CD14-positive monocyte (primary cell): ENCODE data around the gene LIN9. TPM values are rescaled to one million over a fixed set of nuclear protein-coding genes. Genes with fewer than 3 reads are reported as not detected.

Source experiments
- DNase-seq, 3 donors: peaks; one replicate each; pipeline ENCODE4 v3.0.0-alpha.2; 2011 to 2022
- H2AFZ ChIP-seq: 2 replicates; pipeline ENCODE4 v1.6.0; 2012; ENCODE audit warnings: mild to moderate bottlenecking, low read depth, low read length, inconsistent platforms; ENCODE audit not compliant: insufficient read depth, poor library complexity, severe bottlenecking
- H3K27ac ChIP-seq, 2 donors: 1 replicate in 1 of 2; 2 replicates in 1 of 2; pipeline ENCODE4 v1.5.1; 2012 to 2013; ENCODE audit warnings: low read length in 2 of 2, control low read depth in 1 of 2, inconsistent platforms in 1 of 2, low read depth in 1 of 2, mild to moderate bottlenecking in 1 of 2
- H3K27me3 ChIP-seq, 2 donors: one replicate each; pipeline versions ENCODE4 v1.6.0 to v1.6.1; 2011 to 2013; ENCODE audit warnings: low read length in 2 of 2; ENCODE audit not compliant: control insufficient read depth in 2 of 2, insufficient read depth in 2 of 2
- H3K36me3 ChIP-seq, 2 donors: replicated peaks in 1 of 2; 1 replicate in 1 of 2; 2 replicates in 1 of 2; pipeline versions ENCODE4 v1.5.1 to v1.6.1; 2012 to 2013; ENCODE audit warnings: low read length in 2 of 2, control low read depth in 1 of 2, inconsistent platforms in 1 of 2, mild to moderate bottlenecking in 1 of 2; ENCODE audit not compliant: insufficient read depth in 2 of 2, control insufficient read depth in 1 of 2
- H3K4me1 ChIP-seq, 2 donors: 1 replicate in 1 of 2; 2 replicates in 1 of 2; pipeline versions ENCODE4 v1.5.1 to v1.6.1; 2012 to 2013; ENCODE audit warnings: low read length in 2 of 2, control low read depth in 1 of 2, inconsistent platforms in 1 of 2, mild to moderate bottlenecking in 1 of 2, moderate library complexity in 1 of 2; ENCODE audit not compliant: insufficient read depth in 2 of 2, control insufficient read depth in 1 of 2
- H3K4me2 ChIP-seq: replicated peaks from 2 replicates; pipeline ENCODE3; 2012; ENCODE audit warnings: low read length, moderate library complexity, mild to moderate bottlenecking; ENCODE audit not compliant: poor library complexity, severe bottlenecking; ENCODE audit errors: extremely low read depth
- H3K4me3 ChIP-seq, 3 experiments: fragments of 200-600 bp in 1 of 3; sonication (generic) in 1 of 3; replicated peaks in 1 of 3; 1 replicate in 2 of 3; 2 replicates in 1 of 3; pipeline ENCODE4 v1.5.1; 2011 to 2013; ENCODE audit warnings: low read length in 3 of 3, mild to moderate bottlenecking in 3 of 3, control low read depth in 2 of 3, low read depth in 2 of 3, inconsistent platforms in 1 of 3, moderate library complexity in 1 of 3
- H3K79me2 ChIP-seq: 2 replicates; pipeline ENCODE4 v1.6.0; 2012; ENCODE audit warnings: mild to moderate bottlenecking, control low read depth, inconsistent platforms, low read length, moderate library complexity; ENCODE audit not compliant: insufficient read depth
- H3K9ac ChIP-seq: 2 replicates; pipeline ENCODE4 v1.6.0; 2017; ENCODE audit warnings: low read length, mild to moderate bottlenecking; ENCODE audit not compliant: insufficient read depth, poor library complexity, severe bottlenecking
- H3K9me3 ChIP-seq, 2 donors: replicated peaks in 1 of 2; 1 replicate in 1 of 2; 2 replicates in 1 of 2; pipeline versions ENCODE4 v1.5.1 to v1.6.1; 2012 to 2013; ENCODE audit warnings: low read length in 2 of 2, control low read depth in 1 of 2; ENCODE audit not compliant: control insufficient read depth in 1 of 2, insufficient read depth in 1 of 2
- H4K20me1 ChIP-seq: 2 replicates; pipeline ENCODE4 v1.6.0; 2012; ENCODE audit warnings: mild to moderate bottlenecking, low read length, control low read depth, moderate library complexity; ENCODE audit not compliant: insufficient read depth
- H3K27ac Mint-ChIP-seq, 7 donors: one replicate each; pipeline ENCODE4 v1.8.0; 2020; ENCODE audit warnings: mild to moderate bottlenecking in 7 of 7, mixed read lengths in 7 of 7, moderate library complexity in 6 of 7, inconsistent platforms in 2 of 7
- H3K27me3 Mint-ChIP-seq, 3 donors: one replicate each; pipeline ENCODE4 v1.8.0; 2021 to 2022; ENCODE audit warnings: low read depth in 3 of 3, mild to moderate bottlenecking in 3 of 3, mixed read lengths in 3 of 3, moderate library complexity in 3 of 3, inconsistent platforms in 1 of 3
- H3K36me3 Mint-ChIP-seq, 2 donors: one replicate each; pipeline ENCODE4 v1.8.0; 2020; ENCODE audit warnings: mixed read lengths in 2 of 2, inconsistent platforms in 1 of 2, mild to moderate bottlenecking in 1 of 2
- H3K4me1 Mint-ChIP-seq: one replicate; pipeline ENCODE4 v1.8.0; 2020; ENCODE audit warnings: mild to moderate bottlenecking, mixed read lengths
- H3K4me3 Mint-ChIP-seq, 2 donors: one replicate each; pipeline ENCODE4 v1.8.0; 2020; ENCODE audit warnings: mild to moderate bottlenecking in 2 of 2, mixed read lengths in 2 of 2, moderate library complexity in 1 of 2
- H3K9me3 Mint-ChIP-seq, 7 donors: one replicate each; pipeline ENCODE4 v1.8.0; 2020 to 2022; ENCODE audit warnings: mixed read lengths in 7 of 7, mild to moderate bottlenecking in 6 of 7, moderate library complexity in 6 of 7, inconsistent platforms in 2 of 7
- CTCF ChIP-seq: fragments of 200-600 bp; IDR thresholded peaks from one replicate; pipeline ENCODE4 v1.8.0; 2022; ENCODE audit warnings: antibody characterized with exemption, mild to moderate bottlenecking
- WGBS: methylation state at CpG from one replicate; pipeline ENCODE4 v1.1.5; 2013; ENCODE audit warnings: missing lambda C conversion rate; ENCODE audit not compliant: insufficient coverage; 5-methylcytosine and 5-hydroxymethylcytosine counted together
- intact Hi-C, 2 donors: fragments of 100-400 bp; cut with micrococcal nuclease; formaldehyde crosslinking; loops; one replicate each; pipeline versions ENCODE4 v1.15.0 to v1.15.1; 2023
- polyA plus RNA-seq, 3 donors: library from polyadenylated mRNA; depleted of rRNA in 1 of 3; unstranded in 2 of 3; stranded (reverse) in 1 of 3; fragments of 300-500 nt in 2 of 3; fragments of >200 nt in 1 of 3; fragmentation: Illumina TruSeq in 2 of 3; gene quantifications; 1 replicate in 2 of 3; 2 replicates in 1 of 3; pipeline ENCODE4 v1.2.3, GENCODE V29; 2012 to 2021

LIN9 gene
- polyA plus RNA-seq, 3 donors = 0.56 to 1.3 (median 0.76) TPM

DNA sequence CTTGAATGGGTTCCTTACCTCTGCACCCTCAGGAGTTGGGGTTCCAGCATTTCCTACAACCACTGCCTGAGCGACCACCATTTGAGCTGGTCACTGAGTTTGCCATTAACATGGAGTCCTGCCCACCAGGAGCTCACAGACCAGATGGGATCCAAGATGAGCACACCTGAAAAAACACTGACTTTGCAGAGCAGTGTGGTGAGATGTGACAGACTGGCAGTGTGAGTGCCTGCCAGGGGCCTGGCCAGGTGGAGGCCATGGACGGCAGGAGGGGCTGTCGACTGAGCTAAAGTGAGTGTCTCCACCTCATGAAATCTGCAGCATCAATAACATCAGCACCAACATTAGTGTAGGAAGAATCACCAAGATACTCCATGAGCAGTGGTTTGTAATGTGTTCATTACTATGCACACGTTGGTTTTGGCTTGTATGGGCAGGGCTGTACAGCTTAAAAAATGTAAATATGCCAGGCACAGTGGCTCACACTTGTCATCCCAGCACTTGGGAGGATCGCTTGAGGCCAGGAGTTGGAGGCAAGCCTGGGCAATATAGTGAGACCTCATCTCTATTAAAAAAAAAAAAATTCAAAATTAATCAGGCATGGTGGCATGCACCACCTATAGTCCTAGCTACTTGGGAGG lies 97.7 kb downstream of the LIN9 start:
- H3K27me3 ChIP-seq = no peaks in the 10 kb centered on the region
- H3K36me3 ChIP-seq = no peaks in the 10 kb centered on the region
- no peaks in the 10 kb centered on the region for H3K79me2 ChIP-seq
- H2AFZ ChIP-seq = no peak overlapping the region
- WGBS = no CpG with 5 or more reads among the region's 5 CpGs
- DNase-seq = no peak
- Mint-ChIP-seq H3K36me3 (no peaks in the 10 kb centered on the region), H3K9me3 (peaks cover 0 to 3% (median 0%) of the 10 kb centered on the region in 7 donors), H3K27me3 (peaks cover 2 to 5% (median 3%) of the 10 kb centered on the region in 3 donors), H3K4me1 (no peaks in the 10 kb centered on the region), H3K4me3 (no peak overlapping the region), H3K27ac (peak overlapping the region in 1 of 7 donors; percentile 64)
- H3K9me3 ChIP-seq = no peaks in the 10 kb centered on the region
- no peak overlapping the region for H3K9ac ChIP-seq
- H3K27ac ChIP-seq = no peak overlapping the region
- no peak overlapping the region for H3K4me2 ChIP-seq
- no peak for TF ChIP-seq CTCF
- no peak overlapping the region for H3K4me3 ChIP-seq
- H3K4me1 ChIP-seq = no peaks in the 10 kb centered on the region
- H4K20me1 ChIP-seq = no peaks in the 10 kb centered on the region
- intact Hi-C loops = no loop called here

DNA sequence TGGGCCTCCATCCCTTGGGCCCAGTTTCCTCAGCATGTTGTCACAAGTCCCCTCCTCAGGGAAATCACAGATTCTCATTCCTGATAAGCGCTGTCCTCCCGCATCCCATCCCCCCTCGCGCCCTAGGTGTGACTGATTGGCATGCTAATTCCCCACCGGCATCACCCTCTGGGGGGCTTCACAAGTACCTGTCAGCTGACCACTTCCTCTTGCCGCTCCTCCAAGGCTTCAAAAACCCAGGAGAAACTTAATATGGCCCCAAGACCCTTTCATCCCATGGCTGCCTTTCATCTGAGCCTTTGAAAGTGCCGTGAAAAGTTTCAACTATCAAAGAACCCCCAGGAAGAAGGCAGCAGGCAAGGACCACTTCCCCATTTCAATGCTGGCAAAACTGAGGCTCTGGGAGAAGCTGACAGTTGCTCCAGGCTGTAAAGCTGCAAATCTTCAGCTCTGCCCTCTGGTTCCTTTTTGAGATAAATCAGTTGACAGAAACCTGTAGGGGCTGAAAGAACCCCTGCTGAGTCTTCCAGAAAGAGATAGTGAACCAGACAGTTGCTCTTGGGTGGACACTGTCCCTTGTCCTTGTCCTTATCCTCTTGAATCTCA lies 98.3 kb downstream of the LIN9 start:
- Mint-ChIP-seq H3K36me3 (no peaks in the 10 kb centered on the region), H3K9me3 (peaks cover 0 to 3% (median 0%) of the 10 kb centered on the region in 7 donors), H3K4me3 (no peak overlapping the region), H3K4me1 (no peaks in the 10 kb centered on the region), H3K27me3 (peaks cover 0 to 5% (median 0%) of the 10 kb centered on the region in 3 donors), H3K27ac (peak overlapping the region in 1 of 7 donors; percentile 64)
- Histone ChIP-seq H3K4me3 (no peak overlapping the region), H3K9me3 (no peaks in the 10 kb centered on the region), H4K20me1 (no peaks in the 10 kb centered on the region), H3K4me2 (no peak overlapping the region), H3K79me2 (no peaks in the 10 kb centered on the region), H3K27ac (no peak overlapping the region), H2AFZ (no peak overlapping the region), H3K36me3 (no peaks in the 10 kb centered on the region), H3K9ac (no peak overlapping the region), H3K4me1 (no peaks in the 10 kb centered on the region), H3K27me3 (no peaks in the 10 kb centered on the region)
- WGBS = 80% methylated on average over 7 of the region's 7 CpGs
- no peak for TF ChIP-seq CTCF
- intact Hi-C loops = no loop called here
- DNase-seq = no peak
